Erythroblast (primary cell): Measurements from ENCODE around the gene CAMK1D.

Experiments used
- GATA1 ChIP-seq: IDR thresholded peaks from 2 replicates; pipeline ENCODE4 v1.6.1; 2011; ENCODE audit warnings: low read depth, mild to moderate bottlenecking, control low read depth, low read length, moderate library complexity
- POLR2A ChIP-seq: IDR thresholded peaks from 2 replicates; pipeline ENCODE4 v1.6.1; 2011; ENCODE audit warnings: mild to moderate bottlenecking, low read length

DNA sequence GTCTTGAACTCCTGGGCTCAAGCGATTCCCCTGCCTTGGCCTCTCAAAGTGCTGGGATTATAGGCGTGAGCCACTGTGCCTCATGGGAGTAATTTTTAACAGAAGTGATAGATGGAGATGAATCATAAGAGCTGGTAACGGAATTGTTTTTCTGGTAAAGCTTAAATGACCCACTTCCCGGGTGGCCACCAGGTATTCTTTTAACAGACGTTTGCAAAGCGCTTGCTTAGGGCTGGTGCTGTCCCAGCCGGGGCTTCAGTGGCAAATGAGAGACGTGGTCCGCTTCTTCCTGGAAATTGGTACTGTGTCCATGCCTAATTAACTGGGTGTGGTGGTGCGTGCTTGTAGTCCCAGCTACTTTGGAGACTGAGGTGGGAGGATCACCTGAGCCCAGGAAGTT lies 23.5 kb downstream of the CAMK1D start:
- TF ChIP-seq POLR2A (no peak), GATA1 (no peak)
